ENCODE measurements around the gene ZSWIM1.
A peak's percentile ranks its signal among the peaks of the same experiment; 100 is the strongest.

Gene ZSWIM1

GRCh38 chr20:45933266-45934045, 52.4 kb downstream of the ZSWIM1 start:
- peak; percentile 76 for DNase-seq

GRCh38 chr20:45934046-45934585, 53.1 kb downstream of the ZSWIM1 start:
- DNase-seq = peak; percentile 41
